Heart right ventricle (tissue), 16 donors: Measurements from ENCODE around the gene GALNT18. TPM values are rescaled to one million over a fixed set of nuclear protein-coding genes. Genes with fewer than 3 reads are reported as not detected.

Source experiments
- ATAC-seq, 8 donors: fragments of 200-7000 bp; cut with Tn5 transposase; one replicate each; pipeline ENCODE4 v1.9.1; 2020; ENCODE audit warnings: mild to moderate bottlenecking in 8 of 8, moderate library complexity in 8 of 8, moderate number of reproducible peaks in 1 of 8
- DNase-seq, 2 donors: peaks; one replicate each; pipeline ENCODE4 v3.0.0-alpha.2; 2020
- H3K27ac ChIP-seq, 10 donors: fragments of 200-600 bp; sonication (generic) in 2 of 10; one replicate each; pipeline versions ENCODE4 v1.5.0 to v1.8.0; 2020 to 2022; ENCODE audit warnings: mild to moderate bottlenecking in 3 of 10
- H3K27me3 ChIP-seq, 7 donors: fragments of 200-600 bp; one replicate each; pipeline ENCODE4 v1.8.0; 2021 to 2022; ENCODE audit warnings: mild to moderate bottlenecking in 2 of 7
- H3K36me3 ChIP-seq, 9 donors: fragments of 200-600 bp; sonication (generic) in 1 of 9; one replicate each; pipeline versions ENCODE4 v1.5.0 to v1.8.0; 2020 to 2022; ENCODE audit warnings: mild to moderate bottlenecking in 2 of 9
- H3K4me1 ChIP-seq, 9 donors: fragments of 200-600 bp; sonication (generic) in 1 of 9; one replicate each; pipeline versions ENCODE4 v1.5.0 to v1.8.0; 2020 to 2022; ENCODE audit warnings: mild to moderate bottlenecking in 4 of 9
- H3K4me3 ChIP-seq, 10 donors: fragments of 200-600 bp; sonication (generic) in 2 of 10; one replicate each; pipeline versions ENCODE4 v1.5.0 to v1.8.0; 2020 to 2022; ENCODE audit warnings: mild to moderate bottlenecking in 7 of 10, moderate library complexity in 2 of 10
- H3K9me3 ChIP-seq, 11 donors: fragments of 200-600 bp in 10 of 11; sonication (generic) in 2 of 11; one replicate each; pipeline versions ENCODE4 v1.5.0 to v1.8.0; 2013 to 2022; ENCODE audit warnings: mild to moderate bottlenecking in 2 of 11, control low read depth in 1 of 11, moderate library complexity in 1 of 11
- WGBS, 2 donors: extraction: QIAGEN DNeasy Blood & Tissue Kit; methylation state at CpG; one replicate each; pipeline ENCODE4 v1.1.7; 2013; ENCODE audit warnings: inconsistent platforms in 1 of 2; 5-methylcytosine and 5-hydroxymethylcytosine counted together
- intact Hi-C, 10 donors: fragments of 100-400 bp; cut with DNase I; formaldehyde crosslinking; loops; one replicate each; pipeline versions ENCODE4 v1.11.1 to v1.14.2; 2022
- polyA plus RNA-seq, 2 donors: library from polyadenylated mRNA; stranded (reverse); fragments of 200-250 nt; gene quantifications; one replicate each; pipeline ENCODE4 v1.2.3, GENCODE V29; 2013
- total RNA-seq, 10 donors: library from RNA; stranded (reverse); fragmentation: NEBNext Ultra II Directional in 3 of 10; extraction: Animal tissue kit (Norgen Biotek cat#: 25700) in 3 of 10; gene quantifications; one replicate each; pipeline versions ENCODE4 v1.2.1 to v1.2.4, GENCODE V29; 2021 to 2023
- TF ChIP-seq, protein P1 (sequence below), 9 donors: fragments of 200-600 bp; sonication (generic) in 2 of 9; IDR thresholded peaks; one replicate each; pipeline versions ENCODE4 v1.5.0 to v1.8.0; 2021 to 2022; ENCODE audit warnings: antibody characterized with exemption in 9 of 9, mild to moderate bottlenecking in 5 of 9, moderate library complexity in 1 of 9
- donor health status: Arrhythmogenic right ventricular cardiomyopathy.
- donor health status: ischemic (EF 13 %, LVEDD 7.1; RV severe dilation, severe dysfunction).
- donor health status: healthy with polysubstance abuse.
- donor health status: DM: no; HTN: yes; CAD: no.
- donor health status: DM: no; HTN: no; CAD: no.
- donor health status: ischemic (EF 25% LVEDD 6.9; RV normal size, moderate dysfunction).
- donor health status: ischemic (EF 25% LVEDD 5.7; RV mildly dilated, moderate dysfunction).
- donor health status: healthy.
- donor health status: DM: yes; HTN: yes; CAD: no.
- donor health status: Ischemic cardiomyopathy.
- donor health status: ischemic (EF 35%, LVEDD 5.7; RV mildly dilated, moderate dysfunction).
- donor health status: nonischemic (EF 11% LVEDD 7.7; RV severe dilation, severe dysfunction).
- donor health status: DM: yes; HTN: yes; CAD: no.
- donor health status: PGD.
- donor health status: ischemic (EF 29% LVEDD 5.4; RV normal size, mild dysfunction).
- donor health status: nonischemic (EF 23%, LVEDD 6.1; RV moderate dilation, normal function).

GALNT18 gene
- total and polyA plus RNA-seq, 12 donors = 7.0 to 29.0 (median 15.6) TPM

DNA sequence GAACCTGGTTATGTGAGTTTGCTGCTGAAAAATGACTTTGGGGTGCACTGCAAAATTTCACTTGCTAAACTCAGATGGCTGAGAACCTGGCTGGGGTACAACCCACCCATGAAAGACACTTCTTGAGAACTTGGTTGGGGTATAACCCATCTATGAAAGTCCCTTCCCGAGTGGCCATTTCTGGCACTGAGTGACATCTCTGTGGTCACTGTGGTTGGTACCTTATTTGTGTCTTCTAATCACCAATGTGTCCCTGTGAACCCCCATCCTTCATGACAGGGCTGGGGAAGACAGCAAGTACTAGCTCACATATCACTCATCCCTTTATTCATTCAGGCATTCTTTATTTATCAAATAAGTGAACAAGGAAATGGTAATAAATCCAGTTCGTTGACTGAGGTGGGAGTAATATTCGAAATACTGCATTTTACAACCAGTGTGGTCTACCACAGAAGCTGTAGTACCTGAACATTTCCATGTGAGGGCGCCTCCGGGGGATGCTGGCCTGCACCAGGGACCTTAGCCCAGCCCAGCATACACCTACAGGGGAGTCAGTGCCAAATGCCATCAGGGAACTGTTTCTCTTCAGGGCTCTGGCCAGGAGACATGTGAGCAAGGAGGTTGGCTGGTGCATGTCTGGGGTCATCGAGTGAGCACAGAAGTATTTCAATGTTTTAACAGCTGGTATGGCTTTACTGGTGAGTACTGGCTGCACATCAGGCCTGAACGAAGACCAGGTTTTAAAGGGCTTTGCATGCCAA, 390.8 kb downstream of the GALNT18 start:
- peaks cover 0 to 4% (median 0%) of the 10 kb centered on the region in 7 donors for H3K27me3 ChIP-seq
- intact Hi-C loops = no loop called here
- WGBS, 2 donors = 56 to 60% methylated on average over 7 of the region's 7 CpGs
- no peak overlapping the region for H3K4me3 ChIP-seq
- DNase-seq (no peak), ATAC-seq (peak in 4 of 8 donors; percentile 47 to 62 (median 48))
- TF ChIP-seq, protein P1, sequence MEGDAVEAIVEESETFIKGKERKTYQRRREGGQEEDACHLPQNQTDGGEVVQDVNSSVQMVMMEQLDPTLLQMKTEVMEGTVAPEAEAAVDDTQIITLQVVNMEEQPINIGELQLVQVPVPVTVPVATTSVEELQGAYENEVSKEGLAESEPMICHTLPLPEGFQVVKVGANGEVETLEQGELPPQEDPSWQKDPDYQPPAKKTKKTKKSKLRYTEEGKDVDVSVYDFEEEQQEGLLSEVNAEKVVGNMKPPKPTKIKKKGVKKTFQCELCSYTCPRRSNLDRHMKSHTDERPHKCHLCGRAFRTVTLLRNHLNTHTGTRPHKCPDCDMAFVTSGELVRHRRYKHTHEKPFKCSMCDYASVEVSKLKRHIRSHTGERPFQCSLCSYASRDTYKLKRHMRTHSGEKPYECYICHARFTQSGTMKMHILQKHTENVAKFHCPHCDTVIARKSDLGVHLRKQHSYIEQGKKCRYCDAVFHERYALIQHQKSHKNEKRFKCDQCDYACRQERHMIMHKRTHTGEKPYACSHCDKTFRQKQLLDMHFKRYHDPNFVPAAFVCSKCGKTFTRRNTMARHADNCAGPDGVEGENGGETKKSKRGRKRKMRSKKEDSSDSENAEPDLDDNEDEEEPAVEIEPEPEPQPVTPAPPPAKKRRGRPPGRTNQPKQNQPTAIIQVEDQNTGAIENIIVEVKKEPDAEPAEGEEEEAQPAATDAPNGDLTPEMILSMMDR (IDR thresholded peaks at IDR 0.05) = peak in 8 of 9 donors; percentile 34 to 54 (median 45)
- H3K4me1 ChIP-seq = peaks cover 0 to 21% (median 14%) of the 10 kb centered on the region in 9 donors
- no peaks in the 10 kb centered on the region for H3K36me3 ChIP-seq
- peak overlapping the region in 3 of 10 donors; percentile 6 to 34 (median 14) for H3K27ac ChIP-seq
- H3K9me3 ChIP-seq = no peaks in the 10 kb centered on the region

DNA sequence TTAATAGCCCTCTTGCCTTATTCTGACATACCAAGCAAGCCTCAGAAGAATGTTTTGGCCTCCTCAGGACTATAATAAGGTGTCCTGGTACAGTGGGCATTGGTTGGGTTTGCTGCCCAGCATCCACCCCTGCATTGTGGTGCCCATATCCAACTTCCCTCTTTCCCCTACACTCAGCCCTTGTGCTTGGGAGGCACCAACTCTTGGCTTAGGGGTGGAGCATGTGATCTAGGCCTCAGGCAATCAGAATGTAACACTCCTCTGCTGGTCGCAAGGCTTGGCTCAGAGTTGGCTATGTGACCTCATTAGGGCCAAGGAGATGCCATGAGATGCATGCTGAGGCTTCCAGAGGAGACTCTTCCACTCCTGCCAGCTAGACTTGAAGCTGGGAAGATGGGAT, 391.7 kb downstream of the GALNT18 start:
- peaks cover 0 to 20% (median 14%) of the 10 kb centered on the region in 9 donors for H3K4me1 ChIP-seq
- WGBS, 2 donors = 82 to 91% methylated on average over 1 of the region's 1 CpG
- no peak overlapping the region for H3K4me3 ChIP-seq
- TF ChIP-seq, protein P1 (IDR thresholded peaks at IDR 0.05) = no peak
- H3K9me3 ChIP-seq = no peaks in the 10 kb centered on the region
- no peak for DNase-seq
- no peaks in the 10 kb centered on the region for H3K36me3 ChIP-seq
- no peak overlapping the region for H3K27ac ChIP-seq
- ATAC-seq = no peak
- H3K27me3 ChIP-seq = peaks cover 0 to 4% (median 0%) of the 10 kb centered on the region in 7 donors
- intact Hi-C loops = no loop called here

DNA sequence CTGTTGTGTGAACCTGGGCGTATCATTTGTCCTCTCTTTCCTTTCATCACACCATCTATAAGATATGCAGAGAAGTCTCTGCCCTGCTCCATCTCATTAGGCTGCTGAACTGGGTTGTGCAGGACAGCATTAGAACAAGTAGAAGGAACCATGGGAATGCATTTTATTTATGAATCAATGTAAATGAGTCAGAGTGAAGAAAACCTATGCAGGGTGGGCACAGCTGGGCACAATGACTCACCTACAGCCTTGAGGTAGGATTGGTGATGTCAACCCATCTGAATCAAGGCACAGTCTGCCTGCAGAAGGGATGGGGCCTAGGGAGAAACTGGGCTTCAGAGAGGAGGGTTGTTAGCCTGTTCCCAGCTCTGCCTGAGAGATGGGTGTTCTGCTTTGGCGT, 392.2 kb downstream of the GALNT18 start:
- H3K4me1 ChIP-seq = peaks cover 0 to 20% (median 14%) of the 10 kb centered on the region in 9 donors
- WGBS, 2 donors = 94 to 98% methylated on average over 2 of the region's 2 CpGs
- DNase-seq (no peak), ATAC-seq (no peak)
- intact Hi-C loops = loop anchor here in 1 of 10 donors (10.0 kb wide), 1 partner anchor 155 kb away; no protein-coding TSS in a partner anchor
- no peak overlapping the region for H3K4me3 ChIP-seq
- H3K27ac ChIP-seq = no peak overlapping the region
- H3K9me3 ChIP-seq = no peaks in the 10 kb centered on the region
- TF ChIP-seq, protein P1 (IDR thresholded peaks at IDR 0.05) = no peak
- peaks cover 0 to 4% (median 0%) of the 10 kb centered on the region in 7 donors for H3K27me3 ChIP-seq
- no peaks in the 10 kb centered on the region for H3K36me3 ChIP-seq

DNA sequence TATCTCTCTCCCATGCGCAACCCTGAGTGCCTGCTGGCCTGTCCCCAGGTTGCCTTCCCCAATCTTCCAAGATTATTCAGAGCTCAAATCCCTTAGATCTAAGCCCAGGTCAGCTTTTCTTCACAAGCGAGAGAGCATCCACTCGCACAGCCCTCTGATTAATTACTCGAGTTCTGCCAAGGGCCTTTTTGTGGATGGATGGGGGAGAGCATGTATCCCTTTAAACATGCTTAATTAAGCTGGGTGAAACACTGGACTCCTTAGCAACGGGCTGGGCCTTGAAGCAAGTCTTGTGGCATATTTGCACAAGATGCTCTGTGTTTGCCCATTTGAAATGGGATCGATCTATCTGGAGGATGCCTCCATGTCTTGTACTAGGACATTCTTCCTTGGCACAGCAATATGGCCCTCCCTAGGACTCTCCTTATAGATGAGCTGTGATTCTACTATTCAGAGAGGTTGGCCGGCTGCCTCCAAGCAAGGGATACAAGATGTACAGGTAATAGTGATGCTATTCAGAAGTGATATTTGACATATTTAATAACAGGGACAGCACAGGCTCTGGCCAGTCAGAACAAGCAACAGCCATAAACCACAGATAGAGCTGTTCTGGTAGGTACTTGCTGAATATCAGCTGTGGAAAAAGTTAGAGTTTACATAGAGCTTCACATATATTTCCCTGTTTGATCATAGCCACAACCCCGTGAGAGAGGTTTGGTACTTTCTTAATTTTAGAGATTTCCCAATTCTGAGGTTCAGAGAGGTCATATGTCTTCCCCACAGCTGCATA, 394.3 kb downstream of the GALNT18 start:
- ATAC-seq (no peak), DNase-seq (no peak)
- Histone ChIP-seq H3K36me3 (no peaks in the 10 kb centered on the region), H3K4me3 (no peak overlapping the region), H3K27ac (no peak overlapping the region), H3K9me3 (no peaks in the 10 kb centered on the region), H3K27me3 (peaks cover 0 to 4% (median 0%) of the 10 kb centered on the region in 7 donors), H3K4me1 (peaks cover 0 to 18% (median 13%) of the 10 kb centered on the region in 9 donors)
- TF ChIP-seq, protein P1 (IDR thresholded peaks at IDR 0.05) = no peak
- 95% methylated on average over 8 of the region's 8 CpGs for WGBS, 2 donors
- intact Hi-C loops = loop anchor here in 1 of 10 donors (10.0 kb wide), 1 partner anchor 153 kb away; no protein-coding TSS in a partner anchor
